Gastrocnemius medialis (tissue), 4 donors: Measurements from ENCODE around the gene ASIC2. TPM values are rescaled to one million over a fixed set of nuclear protein-coding genes. Genes with fewer than 3 reads are reported as not detected.

Experiments used
- ATAC-seq, 2 donors: fragments of 150-250 bp; one replicate each; pipeline ENCODE4 v1.9.1; 2016
- DNase-seq, 2 donors: peaks; one replicate each; pipeline ENCODE4 v3.0.0-alpha.2; 2019
- H3K27ac ChIP-seq, 4 donors: fragments of 200-600 bp; sonication (generic); 1 replicate in 1 of 4; 2 replicates in 3 of 4; pipeline ENCODE4 v1.5.1; 2016 to 2018; ENCODE audit warnings: mild to moderate bottlenecking in 2 of 4, moderate library complexity in 1 of 4
- H3K27me3 ChIP-seq, 3 donors: fragments of 200-600 bp; sonication (generic) in 2 of 3; 1 replicate in 1 of 3; 2 replicates in 2 of 3; pipeline versions ENCODE4 v1.5.1 to v1.6.0; 2016 to 2019; ENCODE audit warnings: mild to moderate bottlenecking in 1 of 3, moderate library complexity in 1 of 3
- H3K36me3 ChIP-seq, 2 donors: fragments of 200-600 bp; sonication (generic) in 1 of 2; one replicate each; pipeline ENCODE4 v1.5.1; 2017 to 2018
- H3K4me1 ChIP-seq, 2 donors: fragments of 200-600 bp; sonication (generic) in 1 of 2; one replicate each; pipeline ENCODE4 v1.5.1; 2016 to 2017; ENCODE audit warnings: mild to moderate bottlenecking in 2 of 2
- H3K4me3 ChIP-seq, 4 donors: fragments of 200-600 bp; sonication (generic) in 3 of 4; 1 replicate in 1 of 4; 2 replicates in 3 of 4; pipeline ENCODE4 v1.5.1; 2016 to 2019; ENCODE audit warnings: mild to moderate bottlenecking in 2 of 4
- H3K9me3 ChIP-seq, 3 donors: fragments of 200-600 bp; sonication (generic) in 2 of 3; 1 replicate in 1 of 3; 2 replicates in 2 of 3; pipeline ENCODE4 v1.5.1; 2016 to 2019
- POLR2A ChIP-seq, 2 donors: fragments of 450-650 bp; IDR thresholded peaks; one replicate each; pipeline ENCODE4 v1.6.1; 2017; ENCODE audit warnings: antibody characterized with exemption in 2 of 2, mild to moderate bottlenecking in 2 of 2, moderate library complexity in 2 of 2
- in situ Hi-C, 4 donors: fragments of 200-750 bp; cut with MboI; loops; one replicate each; pipeline versions ENCODE4 v1.15.0 to v1.8.0; 2017; ENCODE audit warnings: low sequenced_read_pairs in 4 of 4
- intact Hi-C: fragments of 100-400 bp; cut with DNase I; formaldehyde crosslinking; loops from one replicate; pipeline ENCODE4 v1.15.1; 2023; ENCODE audit warnings: low total_unique reads
- total RNA-seq, 4 donors: library from RNA; depleted of rRNA; stranded (reverse); fragments of >200 nt; gene quantifications; one replicate each; pipeline versions ENCODE4 v1.1.0 to v1.2.3, GENCODE V29; 2016
- TF ChIP-seq, protein P1 (sequence below), 5 experiments: fragments of 450-650 bp in 3 of 5; fragments of 200-600 bp in 2 of 5; sonication (generic) in 2 of 5; IDR thresholded peaks in 4 of 5; conservative IDR thresholded peaks in 1 of 5; 1 replicate in 4 of 5; 2 replicates in 1 of 5; pipeline ENCODE4 v1.5.1; 2016 to 2019; ENCODE audit warnings: antibody characterized with exemption in 5 of 5, mild to moderate bottlenecking in 3 of 5, moderate library complexity in 3 of 5

The ASIC2 gene
- total RNA-seq, 4 donors from 2014 or later: not detected

DNA sequence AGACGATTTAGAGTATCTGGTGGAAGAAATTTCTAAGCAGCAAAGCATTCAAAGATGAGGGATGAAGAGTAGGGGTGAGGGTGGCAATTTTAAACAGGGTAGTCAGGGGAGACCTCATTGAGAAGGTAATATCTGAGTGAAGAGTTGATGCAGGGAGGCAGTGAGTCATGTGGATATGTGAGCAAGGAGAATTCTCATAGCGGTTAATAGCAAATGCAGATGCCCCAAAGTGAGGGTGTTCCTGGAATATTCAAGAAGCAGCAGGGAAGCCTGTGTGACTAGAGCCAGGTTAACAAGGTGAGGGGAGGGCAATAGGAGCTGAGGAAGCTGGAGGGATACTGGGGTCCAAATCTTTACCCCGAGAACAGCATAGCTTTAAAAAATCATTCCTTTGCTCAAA is 187.2 kb downstream of the ASIC2 start:
- no peak overlapping the region for H3K4me3 ChIP-seq
- DNase-seq: no peak
- H3K4me1 ChIP-seq: no peaks in the 10 kb centered on the region
- intact Hi-C loops: no loop called here
- H3K36me3 ChIP-seq: no peaks in the 10 kb centered on the region
- ATAC-seq: no peak
- H3K27me3 ChIP-seq: peaks cover 0 to 2% (median 0%) of the 10 kb centered on the region in 3 donors
- H3K27ac ChIP-seq: no peak overlapping the region
- TF ChIP-seq POLR2A (IDR thresholded peaks at IDR 0.05): no peak
- TF ChIP-seq, protein P1, sequence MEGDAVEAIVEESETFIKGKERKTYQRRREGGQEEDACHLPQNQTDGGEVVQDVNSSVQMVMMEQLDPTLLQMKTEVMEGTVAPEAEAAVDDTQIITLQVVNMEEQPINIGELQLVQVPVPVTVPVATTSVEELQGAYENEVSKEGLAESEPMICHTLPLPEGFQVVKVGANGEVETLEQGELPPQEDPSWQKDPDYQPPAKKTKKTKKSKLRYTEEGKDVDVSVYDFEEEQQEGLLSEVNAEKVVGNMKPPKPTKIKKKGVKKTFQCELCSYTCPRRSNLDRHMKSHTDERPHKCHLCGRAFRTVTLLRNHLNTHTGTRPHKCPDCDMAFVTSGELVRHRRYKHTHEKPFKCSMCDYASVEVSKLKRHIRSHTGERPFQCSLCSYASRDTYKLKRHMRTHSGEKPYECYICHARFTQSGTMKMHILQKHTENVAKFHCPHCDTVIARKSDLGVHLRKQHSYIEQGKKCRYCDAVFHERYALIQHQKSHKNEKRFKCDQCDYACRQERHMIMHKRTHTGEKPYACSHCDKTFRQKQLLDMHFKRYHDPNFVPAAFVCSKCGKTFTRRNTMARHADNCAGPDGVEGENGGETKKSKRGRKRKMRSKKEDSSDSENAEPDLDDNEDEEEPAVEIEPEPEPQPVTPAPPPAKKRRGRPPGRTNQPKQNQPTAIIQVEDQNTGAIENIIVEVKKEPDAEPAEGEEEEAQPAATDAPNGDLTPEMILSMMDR (IDR thresholded peaks at IDR 0.05 in 4 of 5, conservative IDR thresholded peaks at IDR 0.05 in 1 of 5): no peak
- H3K9me3 ChIP-seq: no peaks in the 10 kb centered on the region
- in situ Hi-C loops: no loop called here

DNA sequence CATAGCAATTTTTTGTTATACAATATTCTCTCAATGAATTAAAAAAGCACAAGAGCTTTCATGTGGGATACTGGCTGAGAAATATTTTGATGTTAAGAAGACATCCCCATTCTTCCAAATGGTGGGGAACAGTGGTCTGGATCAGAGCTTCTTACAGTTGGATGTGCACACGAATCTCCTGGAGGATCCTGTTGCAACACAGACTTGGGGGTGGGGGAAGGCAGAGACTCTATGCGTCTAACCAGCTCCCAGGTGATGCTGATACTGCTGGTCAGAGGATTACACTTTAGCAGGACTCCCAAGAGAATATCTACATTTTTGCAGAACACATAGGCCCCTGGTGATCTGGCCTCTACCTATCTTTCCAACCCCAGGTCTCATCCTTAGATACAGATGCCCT is 193.2 kb downstream of the ASIC2 start:
- Histone ChIP-seq H3K36me3 (no peaks in the 10 kb centered on the region), H3K27ac (no peak overlapping the region), H3K4me3 (no peak overlapping the region), H3K4me1 (no peaks in the 10 kb centered on the region), H3K27me3 (no peaks in the 10 kb centered on the region), H3K9me3 (no peaks in the 10 kb centered on the region)
- no peak for ATAC-seq
- intact Hi-C loops: no loop called here
- TF ChIP-seq, protein P1 (IDR thresholded peaks at IDR 0.05 in 4 of 5, conservative IDR thresholded peaks at IDR 0.05 in 1 of 5): no peak
- no peak for TF ChIP-seq POLR2A (IDR thresholded peaks at IDR 0.05)
- in situ Hi-C loops: no loop called here
- DNase-seq: no peak

DNA sequence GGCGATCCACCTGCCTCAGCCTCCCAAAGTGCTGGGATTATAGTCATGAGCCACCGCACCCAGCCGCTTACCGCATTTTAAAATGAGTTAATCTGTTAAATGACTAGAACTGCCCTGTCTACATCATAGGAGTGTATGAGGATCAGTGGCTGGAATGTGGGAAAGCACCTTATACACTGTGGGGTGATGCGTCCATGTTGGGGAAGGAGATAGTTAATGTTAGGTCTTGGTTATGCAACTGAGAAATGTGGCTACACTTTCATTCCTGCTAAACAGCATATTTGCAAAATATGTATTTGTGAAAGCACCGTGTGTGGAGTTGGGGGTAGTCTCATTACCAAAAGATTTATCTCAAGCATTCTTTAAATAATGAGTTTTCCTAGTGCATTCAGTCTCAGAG is 193.8 kb downstream of the ASIC2 start:
- intact Hi-C loops (no loop called here), in situ Hi-C loops (no loop called here)
- H3K4me1 ChIP-seq: no peaks in the 10 kb centered on the region
- H3K9me3 ChIP-seq: no peaks in the 10 kb centered on the region
- no peaks in the 10 kb centered on the region for H3K36me3 ChIP-seq
- no peak overlapping the region for H3K4me3 ChIP-seq
- H3K27me3 ChIP-seq: peaks cover 0 to 3% (median 3%) of the 10 kb centered on the region in 3 donors
- ATAC-seq (no peak), DNase-seq (no peak)
- no peak overlapping the region for H3K27ac ChIP-seq
- TF ChIP-seq POLR2A (IDR thresholded peaks at IDR 0.05): no peak
- TF ChIP-seq, protein P1 (IDR thresholded peaks at IDR 0.05 in 4 of 5, conservative IDR thresholded peaks at IDR 0.05 in 1 of 5): no peak

DNA sequence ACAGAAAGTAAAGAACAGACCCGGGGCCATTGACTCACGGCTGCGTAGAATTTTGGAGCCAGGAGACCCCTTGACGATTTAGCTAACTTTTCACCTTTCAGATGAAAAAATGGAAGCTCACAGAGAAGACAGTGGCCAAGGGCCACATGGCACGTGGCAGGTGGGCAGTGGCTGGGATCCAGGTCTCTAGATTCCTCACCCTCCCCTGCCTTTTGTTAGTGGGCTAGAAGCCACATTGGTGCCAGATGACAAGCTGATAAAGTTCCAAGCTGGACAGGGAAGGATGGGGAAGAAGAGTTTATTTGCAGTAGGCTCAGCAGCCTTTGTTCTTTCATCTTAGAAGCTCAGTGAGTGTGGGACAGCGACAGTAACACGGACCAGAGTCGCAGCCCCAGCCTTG is 195.7 kb downstream of the ASIC2 start:
- no peak overlapping the region for H3K27ac ChIP-seq
- H3K36me3 ChIP-seq: no peaks in the 10 kb centered on the region
- DNase-seq: no peak
- intact Hi-C loops: no loop called here
- H3K4me3 ChIP-seq: no peak overlapping the region
- TF ChIP-seq POLR2A (IDR thresholded peaks at IDR 0.05): no peak
- TF ChIP-seq, protein P1 (IDR thresholded peaks at IDR 0.05 in 4 of 5, conservative IDR thresholded peaks at IDR 0.05 in 1 of 5): no peak
- H3K9me3 ChIP-seq: no peaks in the 10 kb centered on the region
- in situ Hi-C loops: no loop called here
- ATAC-seq: no peak
- peaks cover 0 to 8% (median 3%) of the 10 kb centered on the region in 3 donors for H3K27me3 ChIP-seq
- H3K4me1 ChIP-seq: no peaks in the 10 kb centered on the region

DNA sequence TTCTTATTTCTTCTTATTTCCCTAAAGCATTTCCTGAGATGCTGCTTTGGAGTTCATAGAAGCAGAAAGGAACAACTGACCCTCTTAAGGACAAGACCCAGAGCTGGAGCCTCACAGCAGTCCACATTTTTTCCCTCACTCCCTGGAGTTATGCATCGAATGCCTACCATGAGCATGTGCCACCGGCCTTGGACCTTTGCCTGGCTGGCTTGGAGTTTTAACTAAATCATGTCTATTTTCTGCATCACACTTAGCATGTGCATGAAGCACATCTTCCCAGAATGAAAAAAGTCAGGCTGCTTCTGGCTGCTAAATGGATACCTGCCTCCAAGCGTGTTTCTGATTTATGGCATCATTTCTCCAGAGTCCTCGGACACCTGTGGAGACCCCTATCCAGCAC is 196.9 kb downstream of the ASIC2 start:
- no peaks in the 10 kb centered on the region for H3K4me1 ChIP-seq

More for the DNA sequence above, 196.9 kb downstream of the ASIC2 start:
- H3K27ac ChIP-seq: no peak overlapping the region
- H3K36me3 ChIP-seq: no peaks in the 10 kb centered on the region
- ATAC-seq (no peak), DNase-seq (no peak)
- peaks cover 0 to 10% (median 3%) of the 10 kb centered on the region in 3 donors for H3K27me3 ChIP-seq
- no peak for TF ChIP-seq POLR2A (IDR thresholded peaks at IDR 0.05)
- TF ChIP-seq, protein P1 (IDR thresholded peaks at IDR 0.05 in 4 of 5, conservative IDR thresholded peaks at IDR 0.05 in 1 of 5): no peak
- H3K4me3 ChIP-seq: no peak overlapping the region
- intact Hi-C loops (no loop called here), in situ Hi-C loops (no loop called here)
- no peaks in the 10 kb centered on the region for H3K9me3 ChIP-seq
